Measurements from ENCODE around the gene PAQR7.

GRCh38 chr1:25854554-25854953 is 21.0 kb downstream of the PAQR7 start:
- TF ChIP-seq CTCF (IDR thresholded peaks at IDR 0.05; ENCODE audit: low read depth, low read length, poor library complexity, severe bottlenecking), result no peak
- no peak for TF ChIP-seq EZH2phosphoT487 (IDR thresholded peaks at IDR 0.05; ENCODE audit: borderline replicate concordance, low read length)

Measured in DOHH2 (cell line).